ENCODE data around the gene USP31.

Gene USP31

GRCh38 chr16:23016368-23016767, 132.9 kb downstream of the USP31 start:
- no peak for DNase-seq (ENCODE audit: low spot score)

- DNase-seq (ENCODE audit: low spot score) = no peak
Observed at GRCh38 chr16:23015580-23015979, 133.7 kb downstream of the USP31 start.

DNA sequence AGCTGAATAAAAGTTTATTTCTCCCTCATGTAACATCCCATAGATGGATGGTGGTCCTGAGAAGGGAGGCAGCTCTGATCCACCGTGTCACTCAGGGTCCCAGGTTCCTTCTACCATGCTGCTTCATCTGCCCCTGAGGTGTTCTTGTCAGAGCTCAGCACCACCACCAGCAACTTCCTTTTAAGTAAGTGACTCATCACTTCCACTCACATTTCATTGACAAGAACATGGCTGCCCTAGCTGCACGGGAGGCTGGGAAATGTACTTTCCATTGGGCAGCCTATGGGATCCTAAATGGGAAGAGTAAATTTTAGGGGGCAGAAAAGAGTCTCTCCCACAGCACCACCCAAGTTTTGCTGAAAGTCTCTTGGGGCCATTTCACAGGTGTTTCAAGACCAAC, 134.7 kb downstream of the USP31 start:
- DNase-seq (ENCODE audit: low spot score) = no peak

Measured in pons (tissue), 1 donor.